Measurements from ENCODE around the gene TNFSF12.
"Not testable (repeated sequence)": the region's sequence is repeated elsewhere in the genome, so short reads cannot be mapped to it uniquely, and the experiment has no call there.

TNFSF12 gene

DNA sequence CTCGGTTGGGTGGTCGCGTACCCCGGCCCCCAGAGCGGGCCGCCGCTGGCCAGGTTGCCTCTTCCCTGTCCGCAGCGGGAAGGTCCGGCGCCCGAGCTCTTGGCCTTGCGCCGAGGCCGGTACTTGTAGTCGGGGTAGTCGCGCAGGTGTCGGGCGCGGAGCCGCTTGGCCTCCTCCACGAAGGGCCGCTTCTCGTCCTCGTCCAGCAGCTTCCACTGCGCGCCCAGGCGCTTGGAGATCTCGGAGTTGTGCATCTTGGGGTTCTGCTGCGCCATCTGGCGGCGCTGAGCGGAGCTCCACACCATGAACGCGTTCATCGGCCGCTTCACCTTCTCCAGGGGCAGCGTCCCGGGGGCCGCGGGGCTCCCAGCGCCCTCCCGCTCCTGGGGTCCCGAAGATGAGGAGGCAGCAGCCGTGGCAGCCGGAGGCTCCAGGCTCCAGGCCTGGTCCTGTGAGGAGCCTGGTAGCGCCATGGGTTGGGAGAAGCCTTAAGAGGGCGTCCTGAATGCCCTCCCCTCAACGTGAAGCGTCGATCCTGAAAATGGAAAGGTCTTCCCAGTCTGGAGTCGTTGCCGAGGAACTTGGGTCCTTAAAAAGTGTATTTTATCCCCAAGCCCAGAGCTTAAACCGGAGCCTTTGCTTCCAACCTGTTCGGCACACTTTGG is 40.5 kb downstream of the TNFSF12 start:
- DNase-seq = peak; percentile 72

DNA sequence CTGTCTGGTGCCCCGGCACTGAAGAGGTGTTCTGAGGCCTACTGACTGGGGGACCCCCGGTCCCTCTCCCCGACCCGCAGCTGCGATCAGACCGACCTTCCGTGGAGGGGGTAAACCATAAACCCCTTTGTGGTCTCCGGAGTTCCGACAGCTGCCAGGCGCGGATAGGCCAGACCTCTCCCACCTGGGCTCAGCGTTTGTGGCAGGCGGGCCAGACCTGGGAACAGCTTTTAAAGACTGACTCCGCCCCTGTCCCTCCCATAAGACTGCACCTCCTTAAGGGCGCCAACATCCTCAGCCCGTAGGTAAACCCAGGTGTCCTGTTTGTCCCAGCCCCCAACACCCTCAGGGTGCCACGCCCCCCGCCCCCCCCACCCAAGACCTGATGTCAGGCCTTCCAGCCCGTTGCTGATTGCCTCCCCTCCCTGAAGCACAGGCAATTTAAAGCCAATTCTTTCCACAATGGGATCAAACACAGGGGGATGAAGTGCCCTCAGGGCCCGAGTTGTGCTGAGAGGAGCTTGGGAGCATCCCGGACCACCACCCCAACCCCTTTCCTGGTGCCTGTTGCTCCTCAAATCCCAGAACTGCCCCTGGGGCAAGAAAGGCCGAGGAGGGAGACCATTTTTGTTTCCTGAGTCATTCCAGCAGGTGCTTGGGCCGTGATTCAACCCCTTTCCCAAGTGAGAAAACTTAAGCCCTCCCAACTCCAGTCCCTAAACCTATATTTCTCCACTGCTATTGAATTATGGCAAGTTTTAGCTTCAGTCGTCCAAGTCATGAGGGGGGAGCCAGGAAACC is 41.2 kb downstream of the TNFSF12 start, which contains the start of gene SOX15:
TSS of gene SOX15 (minus strand) at position 204 of the 801 bp plus-strand sequence. CDS start 418 bp downstream, outside the sequence.
- no peak for DNase-seq

DNA sequence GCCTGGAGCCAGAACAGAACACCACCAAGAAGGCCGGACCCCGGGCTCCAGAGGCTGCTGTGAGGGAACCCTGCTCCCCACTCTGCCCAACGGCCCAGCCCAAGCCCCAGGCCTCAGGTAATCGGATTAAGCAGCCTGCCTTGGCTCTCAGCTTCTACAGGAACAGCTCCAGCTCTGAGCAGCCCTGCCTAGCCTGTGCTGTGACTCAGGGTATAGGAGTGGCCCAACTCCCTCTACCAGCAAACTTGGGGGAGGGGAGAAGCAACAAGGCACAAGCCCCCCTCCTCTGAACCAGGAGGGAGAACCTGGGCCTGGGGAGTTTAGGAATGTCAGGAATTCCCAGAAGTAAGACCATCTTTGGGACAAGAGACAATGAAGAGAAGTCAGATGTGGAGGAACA is 41.9 kb downstream of the TNFSF12 start:
- DNase-seq = no peak

DNA sequence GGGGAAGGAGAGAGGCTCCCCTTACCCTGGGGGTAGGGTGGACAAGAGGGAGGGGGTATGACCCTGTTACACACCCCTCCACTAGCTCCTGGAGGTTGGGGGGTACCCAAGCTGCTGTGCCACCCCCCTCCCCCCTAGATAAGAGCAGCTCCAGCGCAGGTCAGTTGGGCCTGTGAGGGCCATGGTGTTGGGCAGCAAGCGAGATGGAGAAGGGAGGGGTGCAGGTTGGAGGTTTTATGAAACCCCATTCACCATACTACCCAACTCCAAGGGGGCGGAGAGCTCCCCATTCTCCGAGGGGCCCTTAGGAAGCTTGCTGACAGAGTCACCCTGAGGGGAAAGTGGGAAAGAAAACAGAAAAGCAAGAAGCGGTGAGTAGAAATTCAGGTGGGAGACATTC is 42.7 kb downstream of the TNFSF12 start:
- no peak for DNase-seq

DNA sequence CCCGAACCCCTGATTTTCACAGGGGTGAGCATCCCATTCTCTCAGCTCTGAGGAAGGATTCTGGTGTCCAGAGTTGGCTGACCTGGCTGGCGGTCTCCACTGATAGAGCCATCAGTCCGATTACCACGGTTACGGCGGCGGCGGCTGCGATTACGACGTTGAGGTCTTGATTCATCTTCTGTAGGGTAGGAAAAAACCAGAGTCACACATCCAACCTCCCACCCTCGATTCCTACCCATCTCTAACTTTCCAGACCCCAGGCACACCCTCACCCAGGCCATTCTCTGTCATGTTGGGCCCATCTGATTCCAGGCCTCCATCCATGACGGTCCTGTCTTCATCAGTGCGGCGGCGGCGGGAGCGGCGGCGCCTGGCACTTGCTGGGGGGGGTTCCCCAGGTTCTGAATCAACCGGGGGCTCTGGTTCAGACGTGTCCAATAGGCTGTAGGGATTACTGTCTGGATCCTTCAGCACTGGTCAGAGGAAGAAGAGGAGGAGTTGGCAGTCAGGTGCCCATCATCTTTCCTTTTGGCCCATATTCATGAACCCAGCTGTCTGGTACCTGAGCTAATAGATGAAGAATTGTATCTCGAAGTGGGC is 43.7 kb downstream of the TNFSF12 start:
- no peak for DNase-seq

DNA sequence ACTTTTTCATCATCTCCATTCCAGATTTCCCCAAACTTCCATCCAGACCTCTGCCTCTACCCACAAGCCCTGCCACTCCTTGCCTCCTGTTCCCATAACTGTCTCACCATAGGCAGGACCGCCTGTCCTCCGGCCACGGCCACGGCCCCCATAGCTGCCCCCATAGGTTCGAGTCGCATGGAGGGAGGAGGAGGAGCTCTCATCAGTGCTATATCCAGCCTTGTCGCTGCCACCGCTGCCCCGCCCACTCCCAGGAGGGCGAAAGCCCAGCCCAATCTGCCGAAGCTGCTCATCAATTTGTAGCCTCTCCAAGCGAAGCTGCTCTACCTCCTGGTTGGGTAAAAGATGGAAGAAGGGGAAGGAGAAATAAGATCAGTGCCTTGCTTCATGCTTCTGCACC is 44.4 kb downstream of the TNFSF12 start:
- DNase-seq = no peak

DNA sequence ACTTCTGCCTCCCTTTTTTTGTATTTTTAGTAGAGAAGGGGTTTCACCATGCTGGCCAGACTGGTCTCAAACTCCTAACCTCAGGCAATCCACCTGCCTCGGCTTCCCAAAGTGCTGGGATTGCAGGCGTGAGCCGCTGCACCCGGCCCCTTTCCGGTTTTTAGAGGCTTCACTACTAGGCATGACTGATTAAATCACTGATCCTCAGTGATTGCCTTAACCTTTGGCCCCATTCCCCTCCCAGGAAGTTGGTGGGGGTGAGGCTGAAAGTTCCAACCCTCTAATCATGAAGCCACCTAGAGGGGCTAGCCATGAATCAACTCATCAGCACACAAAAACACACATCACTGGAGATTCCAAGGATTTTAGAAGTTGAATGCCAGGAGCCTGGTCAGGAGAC is 48.7 kb downstream of the TNFSF12 start:
- DNase-seq = not testable (repeated sequence)

DNA sequence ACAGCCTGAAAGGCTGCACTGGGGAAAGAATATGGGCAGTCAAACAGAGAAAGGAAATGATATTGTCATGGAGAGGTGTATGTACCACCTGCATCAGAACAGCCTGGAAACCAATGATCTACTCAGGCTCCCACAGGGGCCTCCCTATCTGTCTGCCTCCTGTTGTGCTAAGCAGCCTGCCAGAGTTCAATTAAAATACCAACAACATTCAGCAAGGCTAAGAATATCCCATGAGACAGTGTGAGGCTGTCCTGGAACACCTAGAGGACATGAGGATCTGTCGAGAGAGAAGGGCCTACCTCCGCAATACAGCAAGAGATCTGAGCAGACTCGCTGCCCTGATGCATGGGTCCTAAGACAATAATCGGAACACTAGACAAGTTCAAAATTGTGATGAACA is 57.4 kb downstream of the TNFSF12 start:
- no peak for DNase-seq

All from CD4-positive, alpha-beta T cell treated with Interleukin-12 subunit alpha and Interleukin-12 subunit beta, for 1 hour (primary cell).